Heart right ventricle (tissue), 16 donors: ENCODE measurements around the gene TJP1. TPM values are rescaled to one million over a fixed set of nuclear protein-coding genes. Genes with fewer than 3 reads are reported as not detected.

Source experiments
- ATAC-seq, 8 donors: fragments of 200-7000 bp; cut with Tn5 transposase; one replicate each; pipeline ENCODE4 v1.9.1; 2020; ENCODE audit warnings: mild to moderate bottlenecking in 8 of 8, moderate library complexity in 8 of 8, moderate number of reproducible peaks in 1 of 8
- DNase-seq, 2 donors: peaks; one replicate each; pipeline ENCODE4 v3.0.0-alpha.2; 2020
- H3K27ac ChIP-seq, 10 donors: fragments of 200-600 bp; sonication (generic) in 2 of 10; one replicate each; pipeline versions ENCODE4 v1.5.0 to v1.8.0; 2020 to 2022; ENCODE audit warnings: mild to moderate bottlenecking in 3 of 10
- H3K27me3 ChIP-seq, 7 donors: fragments of 200-600 bp; one replicate each; pipeline ENCODE4 v1.8.0; 2021 to 2022; ENCODE audit warnings: mild to moderate bottlenecking in 2 of 7
- H3K36me3 ChIP-seq, 9 donors: fragments of 200-600 bp; sonication (generic) in 1 of 9; one replicate each; pipeline versions ENCODE4 v1.5.0 to v1.8.0; 2020 to 2022; ENCODE audit warnings: mild to moderate bottlenecking in 2 of 9
- H3K4me1 ChIP-seq, 9 donors: fragments of 200-600 bp; sonication (generic) in 1 of 9; one replicate each; pipeline versions ENCODE4 v1.5.0 to v1.8.0; 2020 to 2022; ENCODE audit warnings: mild to moderate bottlenecking in 4 of 9
- H3K4me3 ChIP-seq, 10 donors: fragments of 200-600 bp; sonication (generic) in 2 of 10; one replicate each; pipeline versions ENCODE4 v1.5.0 to v1.8.0; 2020 to 2022; ENCODE audit warnings: mild to moderate bottlenecking in 7 of 10, moderate library complexity in 2 of 10
- H3K9me3 ChIP-seq, 11 donors: fragments of 200-600 bp in 10 of 11; sonication (generic) in 2 of 11; one replicate each; pipeline versions ENCODE4 v1.5.0 to v1.8.0; 2013 to 2022; ENCODE audit warnings: mild to moderate bottlenecking in 2 of 11, control low read depth in 1 of 11, moderate library complexity in 1 of 11
- CTCF ChIP-seq, 9 donors: fragments of 200-600 bp; sonication (generic) in 2 of 9; IDR thresholded peaks; one replicate each; pipeline versions ENCODE4 v1.5.0 to v1.8.0; 2021 to 2022; ENCODE audit warnings: antibody characterized with exemption in 9 of 9, mild to moderate bottlenecking in 5 of 9, moderate library complexity in 1 of 9
- whole genome bisulfite sequencing, 2 donors: extraction: QIAGEN DNeasy Blood & Tissue Kit; methylation state at CpG; one replicate each; pipeline ENCODE4 v1.1.7; 2013; ENCODE audit warnings: inconsistent platforms in 1 of 2; 5-methylcytosine and 5-hydroxymethylcytosine counted together
- intact Hi-C, 10 donors: fragments of 100-400 bp; cut with DNase I; formaldehyde crosslinking; loops; one replicate each; pipeline versions ENCODE4 v1.11.1 to v1.14.2; 2022
- polyA plus RNA-seq, 2 donors: library from polyadenylated mRNA; stranded (reverse); fragments of 200-250 nt; gene quantifications; one replicate each; pipeline ENCODE4 v1.2.3, GENCODE V29; 2013
- total RNA-seq, 10 donors: library from RNA; stranded (reverse); fragmentation: NEBNext Ultra II Directional in 3 of 10; extraction: Animal tissue kit (Norgen Biotek cat#: 25700) in 3 of 10; gene quantifications; one replicate each; pipeline versions ENCODE4 v1.2.1 to v1.2.4, GENCODE V29; 2021 to 2023
- donor health status: Arrhythmogenic right ventricular cardiomyopathy.
- donor health status: ischemic (EF 13 %, LVEDD 7.1; RV severe dilation, severe dysfunction).
- donor health status: healthy with polysubstance abuse.
- donor health status: DM: no; HTN: yes; CAD: no.
- donor health status: DM: no; HTN: no; CAD: no.
- donor health status: ischemic (EF 25% LVEDD 6.9; RV normal size, moderate dysfunction).
- donor health status: ischemic (EF 25% LVEDD 5.7; RV mildly dilated, moderate dysfunction).
- donor health status: healthy.
- donor health status: DM: yes; HTN: yes; CAD: no.
- donor health status: Ischemic cardiomyopathy.
- donor health status: ischemic (EF 35%, LVEDD 5.7; RV mildly dilated, moderate dysfunction).
- donor health status: nonischemic (EF 11% LVEDD 7.7; RV severe dilation, severe dysfunction).
- donor health status: DM: yes; HTN: yes; CAD: no.
- donor health status: PGD.
- donor health status: ischemic (EF 29% LVEDD 5.4; RV normal size, mild dysfunction).
- donor health status: nonischemic (EF 23%, LVEDD 6.1; RV moderate dilation, normal function).

Gene TJP1
- total and polyA plus RNA-seq, 12 donors = 22.8 to 166 (median 118) TPM

DNA sequence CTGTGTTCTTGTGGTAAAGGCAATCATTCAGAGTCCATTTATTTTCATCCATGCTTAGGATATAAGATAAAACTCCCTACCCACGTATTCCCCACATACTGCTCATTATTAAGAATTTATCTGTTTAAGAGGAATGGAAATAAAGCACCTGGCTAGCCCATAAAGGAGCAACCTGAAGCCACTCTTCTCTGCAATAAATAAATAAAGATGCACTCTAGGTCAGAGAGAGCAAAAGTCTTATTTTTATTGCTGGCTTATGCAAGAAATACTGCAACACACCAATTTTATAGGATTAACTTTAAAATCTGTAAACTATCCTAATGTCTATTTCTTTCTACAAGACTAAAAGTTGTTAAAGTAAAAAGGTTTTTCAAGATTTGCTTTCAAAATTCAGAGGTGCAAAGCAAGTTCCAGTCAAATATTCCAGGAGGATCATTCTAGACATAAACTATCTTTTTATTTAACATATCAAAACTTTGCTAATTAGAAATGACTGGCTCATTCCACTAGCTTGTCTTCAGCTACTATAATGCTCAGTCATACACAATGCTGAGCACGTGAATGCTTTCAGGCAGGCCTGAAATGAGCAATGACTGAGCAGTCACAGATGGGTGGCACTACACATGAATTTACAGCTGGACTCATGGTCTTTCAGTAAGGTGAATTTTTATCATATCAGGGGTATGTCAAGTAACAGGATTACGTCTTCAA is 7.1 kb downstream of the TJP1 start:
- H3K9me3 ChIP-seq = peaks cover 0 to 10% (median 0%) of the 10 kb centered on the region in 11 donors
- intact Hi-C loops = loop anchor here in 9 of 10 donors (5.0 to 10.0 kb wide), 6 partner anchors 38 to 112 kb away; no protein-coding TSS in a partner anchor
- DNase-seq = no peak
- H3K27ac ChIP-seq = peak overlapping the region in 2 of 10 donors; percentile 9 to 49
- WGBS, 2 donors = 22 to 33% methylated on average over 3 of the region's 3 CpGs
- H3K27me3 ChIP-seq = peaks cover 0 to 38% (median 0%) of the 10 kb centered on the region in 7 donors
- TF ChIP-seq CTCF (IDR thresholded peaks at IDR 0.05) = no peak
- ATAC-seq = peak in 7 of 8 donors; percentile 56 to 87 (median 75)
- no peak overlapping the region for H3K4me3 ChIP-seq
- H3K36me3 ChIP-seq = no peaks in the 10 kb centered on the region
- peaks cover 16 to 95% (median 70%) of the 10 kb centered on the region in 9 donors for H3K4me1 ChIP-seq

DNA sequence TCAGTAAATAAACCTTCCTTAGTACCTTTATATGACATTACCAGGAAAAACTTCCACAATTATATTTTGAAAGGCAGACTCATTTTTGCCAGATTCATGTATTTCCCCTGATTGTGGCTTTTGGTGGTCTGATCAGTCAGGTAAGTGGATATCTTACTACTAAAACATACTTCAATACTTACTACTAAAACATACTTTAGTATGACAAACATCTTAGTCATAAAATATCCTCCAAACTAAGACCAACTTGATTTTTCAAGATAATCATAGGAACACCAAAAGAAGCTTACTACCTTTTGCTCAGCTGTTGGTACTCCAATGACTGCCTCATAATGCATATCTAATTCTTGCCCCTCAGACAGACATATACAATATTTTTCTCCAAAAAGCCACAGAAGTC is 9.3 kb downstream of the TJP1 start:
- TF ChIP-seq CTCF (IDR thresholded peaks at IDR 0.05) = no peak
- peaks cover 0 to 10% (median 0%) of the 10 kb centered on the region in 11 donors for H3K9me3 ChIP-seq
- no peaks in the 10 kb centered on the region for H3K36me3 ChIP-seq
- H3K27ac ChIP-seq = peak overlapping the region in 1 of 10 donors; percentile 18
- no peak for ATAC-seq
- DNase-seq = no peak
- H3K27me3 ChIP-seq = peaks cover 0 to 17% (median 0%) of the 10 kb centered on the region in 7 donors
- H3K4me3 ChIP-seq = no peak overlapping the region
- H3K4me1 ChIP-seq = peaks cover 16 to 95% (median 78%) of the 10 kb centered on the region in 9 donors
- intact Hi-C loops = loop anchor here in 9 of 10 donors (5.0 to 10.0 kb wide), 5 partner anchors 36 to 102 kb away; no protein-coding TSS in a partner anchor

- Histone ChIP-seq H3K4me3 (no peak overlapping the region), H3K9me3 (peaks cover 0 to 6% (median 0%) of the 10 kb centered on the region in 11 donors), H3K36me3 (no peaks in the 10 kb centered on the region), H3K27me3 (peaks cover 0 to 17% (median 0%) of the 10 kb centered on the region in 7 donors), H3K27ac (no peak overlapping the region), H3K4me1 (peaks cover 16 to 100% (median 84%) of the 10 kb centered on the region in 9 donors)
- intact Hi-C loops = loop anchor here in 9 of 10 donors (5.0 to 10.0 kb wide), 5 partner anchors 35 to 102 kb away; no protein-coding TSS in a partner anchor
- WGBS, 2 donors = 34 to 35% methylated on average over 2 of the region's 2 CpGs
- no peak for TF ChIP-seq CTCF (IDR thresholded peaks at IDR 0.05)
- DNase-seq = no peak
- ATAC-seq = peak in 2 of 8 donors; percentile 59 to 83
Observed at GRCh38 chr15:29812384-29812694, 9.9 kb downstream of the TJP1 start.

DNA sequence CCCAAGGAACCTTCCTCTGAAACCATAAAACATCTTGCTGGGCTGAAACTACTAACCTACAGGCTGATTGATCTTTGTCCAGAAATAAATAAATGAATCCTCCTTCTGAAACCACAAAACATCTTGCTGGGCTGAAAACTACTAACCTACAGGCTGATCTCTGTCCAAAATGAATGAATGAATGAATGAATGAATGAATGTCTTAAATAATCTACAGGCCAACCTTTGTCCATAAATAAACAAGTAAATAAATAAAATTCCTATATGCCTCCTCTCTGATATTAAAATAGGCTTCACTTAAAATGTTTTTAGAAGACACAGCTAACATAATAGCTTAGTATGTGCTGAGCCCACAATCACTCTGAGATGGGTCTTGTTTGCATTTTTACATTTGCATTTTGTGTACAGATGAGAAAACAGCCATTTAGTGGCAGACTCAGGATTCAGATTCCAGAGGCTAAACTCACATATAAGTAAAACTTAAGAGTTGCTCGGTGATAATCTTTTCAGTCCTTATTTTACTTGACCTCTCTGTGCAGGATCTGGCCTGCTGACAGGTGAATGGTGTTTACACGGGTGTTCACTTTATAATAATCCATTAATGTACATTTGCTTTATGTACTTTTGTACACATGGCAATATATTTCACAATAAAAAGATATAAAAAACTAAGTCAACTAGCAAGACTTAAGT is 10.4 kb downstream of the TJP1 start:
- H3K4me1 ChIP-seq = peaks cover 16 to 100% (median 86%) of the 10 kb centered on the region in 9 donors
- peaks cover 0 to 17% (median 0%) of the 10 kb centered on the region in 7 donors for H3K27me3 ChIP-seq
- peaks cover 0 to 1% (median 0%) of the 10 kb centered on the region in 11 donors for H3K9me3 ChIP-seq
- DNase-seq = no peak
- H3K4me3 ChIP-seq = no peak overlapping the region
- intact Hi-C loops = loop anchor here in 9 of 10 donors (1.0 to 10.0 kb wide), 6 partner anchors 35 to 103 kb away; no protein-coding TSS in a partner anchor
- H3K36me3 ChIP-seq = no peaks in the 10 kb centered on the region
- TF ChIP-seq CTCF (IDR thresholded peaks at IDR 0.05) = no peak
- no peak overlapping the region for H3K27ac ChIP-seq
- no peak for ATAC-seq
- 37 to 50% methylated on average over 2 of the region's 2 CpGs for WGBS, 2 donors
